ENCODE results near the gene RNASET2.

The RNASET2 gene

DNA sequence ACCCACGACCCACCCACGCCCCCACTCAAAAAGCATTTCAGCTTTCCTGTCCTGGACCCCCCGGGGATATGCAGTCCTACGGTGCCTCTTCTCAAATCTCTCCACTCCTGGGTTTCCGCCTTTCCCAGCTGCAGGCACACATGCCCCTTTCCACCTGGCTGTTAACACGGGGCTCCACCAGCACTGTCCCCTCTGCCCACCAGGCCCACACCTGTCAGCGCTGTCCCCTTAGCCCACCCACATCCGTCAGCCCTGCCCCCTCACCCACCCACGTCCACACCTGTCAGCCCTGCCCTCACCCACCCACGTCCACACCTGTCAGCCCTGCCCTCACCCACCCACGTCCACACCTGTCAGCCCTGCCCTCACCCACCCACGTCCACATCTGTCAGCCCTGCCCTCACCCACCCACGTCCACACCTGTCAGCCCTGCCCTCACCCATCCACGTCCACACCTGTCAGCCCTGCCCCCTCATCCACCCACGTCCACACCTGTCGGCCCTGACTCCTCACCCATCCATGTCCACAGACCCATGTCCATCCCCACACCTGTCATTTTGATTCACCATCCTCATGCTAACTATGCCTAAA is 11.6 kb downstream of the RNASET2 start:
- DNase-seq: no peak

DNA sequence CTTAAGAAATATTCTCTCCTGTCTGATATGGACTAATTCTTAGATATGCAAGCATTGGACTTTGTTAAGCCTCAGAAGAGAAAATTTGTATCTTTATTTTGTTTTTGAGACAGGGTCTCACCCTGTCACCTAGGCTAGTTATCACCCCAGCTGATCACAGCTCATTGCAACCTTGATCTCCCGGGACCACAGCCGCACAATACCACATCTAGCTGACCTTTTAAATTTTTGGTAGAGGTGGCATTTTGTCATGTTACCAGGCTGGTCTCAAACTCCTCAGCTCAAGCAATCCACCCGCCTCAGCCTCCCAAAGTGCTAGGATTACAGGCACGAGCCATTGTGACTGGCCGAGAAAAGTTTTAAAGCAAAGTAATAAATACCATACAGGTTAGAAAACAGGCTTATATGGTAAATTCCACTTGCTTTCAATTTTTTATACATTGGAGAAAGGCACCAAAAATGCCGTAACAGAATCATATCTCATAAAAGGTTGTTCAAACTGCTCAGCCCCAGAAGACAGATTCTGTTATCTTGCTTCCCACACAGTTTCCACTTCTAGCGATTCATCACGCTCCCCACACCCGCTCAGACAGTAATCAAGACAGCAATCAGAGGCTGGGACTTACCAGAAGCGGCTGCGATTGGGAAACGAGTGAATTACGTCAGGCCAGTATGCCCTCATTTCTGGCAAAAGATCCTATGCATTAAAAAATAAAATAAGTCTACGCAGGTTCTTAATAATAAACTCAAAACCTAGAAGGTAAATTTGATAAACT is 13.8 kb downstream of the RNASET2 start:
- no peak for DNase-seq

DNA sequence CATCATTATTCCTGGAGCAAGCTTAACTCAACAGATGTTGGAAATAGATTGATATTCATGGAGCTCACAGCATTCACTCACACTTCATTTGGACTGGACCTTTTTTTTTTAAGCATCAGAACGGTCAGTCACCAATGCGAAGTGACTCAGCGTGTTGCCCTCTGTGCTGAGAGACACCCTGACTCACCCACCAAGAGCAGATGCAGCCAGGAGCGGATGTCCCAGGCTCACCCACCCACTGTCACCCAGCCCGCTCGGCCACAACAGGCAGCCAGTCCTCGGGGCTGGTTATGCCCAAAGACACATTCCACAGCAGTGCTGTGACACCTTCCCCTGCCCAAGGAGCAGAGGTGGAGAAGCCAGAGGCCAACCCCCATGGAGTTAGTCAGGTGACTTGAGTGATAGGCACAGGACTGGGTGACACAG is 15.7 kb downstream of the RNASET2 start:
- DNase-seq: no peak

DNA sequence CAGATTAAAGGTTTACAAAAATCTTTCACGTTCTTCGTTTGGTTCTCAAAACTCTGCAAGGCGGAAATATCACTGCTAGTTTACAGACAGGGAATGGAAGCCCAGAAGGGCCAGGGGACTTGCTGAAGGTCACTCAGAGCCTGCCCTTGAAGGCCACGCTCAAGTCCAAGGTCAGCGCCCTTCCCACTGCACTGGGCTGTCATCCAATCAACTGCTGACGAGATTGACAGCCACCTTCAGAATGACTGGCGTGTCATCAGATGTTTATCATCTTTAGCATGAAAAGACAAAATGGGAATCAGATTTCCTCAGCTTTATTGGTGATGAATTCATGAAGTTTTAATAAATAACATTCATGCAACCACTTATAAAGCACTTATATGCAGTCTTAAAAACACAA is 16.5 kb downstream of the RNASET2 start:
- no peak for DNase-seq

DNA sequence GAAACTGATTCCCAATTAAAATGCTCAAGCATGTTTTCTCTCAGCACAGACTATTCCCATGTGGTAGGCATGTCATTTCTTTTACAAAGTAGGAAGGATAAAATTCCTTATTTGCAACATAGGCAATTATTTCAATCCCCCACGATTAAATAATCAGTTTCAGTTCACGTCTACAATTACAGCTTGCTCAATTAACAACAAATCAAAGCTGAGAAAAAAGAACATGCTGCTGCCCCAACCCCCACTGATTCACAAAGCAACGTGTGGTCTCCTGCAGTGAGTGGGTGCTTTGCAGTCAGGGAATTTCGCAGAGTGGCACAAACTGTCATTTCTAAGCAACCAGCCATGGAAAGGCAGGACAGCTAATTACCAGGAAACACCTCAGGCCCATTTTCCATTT is 17.0 kb downstream of the RNASET2 start:
- DNase-seq: no peak

DNA sequence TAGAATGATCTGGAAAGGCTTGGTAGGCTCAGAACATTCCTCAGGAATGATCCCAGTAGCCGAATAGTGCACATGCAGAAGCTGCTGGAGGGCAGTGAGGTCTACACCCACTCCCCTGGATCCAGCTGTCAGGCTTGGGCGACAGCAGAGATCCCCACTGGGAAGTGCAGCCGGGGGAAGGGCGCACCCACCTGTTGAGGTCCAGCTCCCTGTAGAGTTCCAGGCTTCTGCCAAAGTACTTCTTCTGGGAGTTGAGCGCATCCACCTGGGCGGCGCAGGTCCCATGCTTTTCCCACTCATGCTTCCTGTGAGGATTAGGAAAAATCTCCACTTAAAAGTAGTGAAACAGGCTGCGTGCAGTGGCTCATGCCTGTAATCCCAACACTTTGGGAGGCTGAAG is 17.6 kb downstream of the RNASET2 start:
- no peak for DNase-seq

DNA sequence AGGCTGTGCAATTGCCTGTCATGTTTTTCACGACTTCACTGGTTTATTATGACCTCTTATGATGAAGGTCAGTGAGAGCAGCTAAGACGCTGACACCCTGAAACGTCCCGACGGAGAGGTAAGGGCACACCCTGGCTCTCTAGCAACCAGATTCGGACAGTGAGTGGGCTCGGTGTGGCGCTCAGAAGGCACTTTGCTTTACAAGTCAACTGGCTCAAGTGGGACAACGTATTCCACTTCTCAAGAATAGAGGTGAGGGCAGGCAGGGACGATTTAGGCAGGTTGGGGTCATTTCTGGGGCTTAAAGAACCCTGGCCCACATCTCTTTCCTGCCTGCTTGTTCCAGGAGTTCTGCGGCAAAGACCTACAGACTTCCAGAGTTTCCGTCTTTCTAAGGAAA is 18.2 kb downstream of the RNASET2 start:
- no peak for DNase-seq

DNA sequence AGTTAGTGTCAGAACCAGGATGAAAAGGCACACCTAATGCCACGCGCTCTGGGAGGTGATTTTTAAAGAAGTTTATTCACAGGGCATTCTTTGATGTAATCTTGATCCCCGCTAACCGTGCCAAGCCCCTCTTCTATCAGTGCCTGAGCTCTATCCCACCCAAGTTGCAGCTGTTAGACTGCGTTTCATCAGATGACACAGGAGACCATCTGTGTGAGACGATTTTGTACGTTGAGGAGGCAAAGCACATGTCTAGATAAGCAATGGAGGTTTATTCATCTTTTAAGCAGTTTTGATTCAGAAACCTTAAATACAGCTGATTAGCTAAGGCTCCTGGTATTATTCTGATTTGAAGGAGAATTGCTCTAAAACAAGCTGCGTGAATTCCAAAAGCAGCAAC is 18.6 kb downstream of the RNASET2 start:
- no peak for DNase-seq

DNA sequence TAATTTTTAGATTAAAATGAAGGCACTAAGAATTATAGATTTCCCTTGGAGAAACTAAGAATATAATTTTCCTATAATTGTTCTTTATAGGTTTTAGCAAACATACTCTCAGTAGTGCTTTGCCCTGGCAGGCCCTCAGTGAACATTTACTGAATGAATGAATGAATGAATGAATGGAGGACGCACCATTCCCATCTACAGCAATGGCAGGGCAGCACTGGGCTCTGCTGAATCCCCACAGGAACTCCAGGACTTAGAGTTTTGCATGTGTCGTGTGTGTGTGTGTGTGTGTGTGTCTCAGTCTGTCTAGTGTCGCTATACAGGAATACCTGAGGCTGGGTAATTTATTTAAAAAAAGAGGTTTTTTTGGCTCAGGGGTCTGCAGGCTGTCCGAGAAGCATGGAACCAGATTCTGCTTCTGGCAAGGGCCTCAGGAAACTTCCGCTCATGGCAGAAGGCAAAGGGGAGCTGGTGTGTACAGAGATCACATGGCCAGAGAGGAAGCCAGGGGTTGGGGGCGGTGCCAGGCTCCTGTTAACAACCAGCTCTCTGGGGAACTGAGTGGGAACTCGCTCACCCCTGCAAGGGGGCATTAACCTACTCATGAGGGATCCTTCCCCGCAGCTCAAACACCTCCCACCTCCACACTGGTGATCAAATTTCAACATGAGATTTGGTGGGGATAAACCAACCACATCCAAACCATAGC is 20.1 kb downstream of the RNASET2 start:
- DNase-seq: no peak

DNA sequence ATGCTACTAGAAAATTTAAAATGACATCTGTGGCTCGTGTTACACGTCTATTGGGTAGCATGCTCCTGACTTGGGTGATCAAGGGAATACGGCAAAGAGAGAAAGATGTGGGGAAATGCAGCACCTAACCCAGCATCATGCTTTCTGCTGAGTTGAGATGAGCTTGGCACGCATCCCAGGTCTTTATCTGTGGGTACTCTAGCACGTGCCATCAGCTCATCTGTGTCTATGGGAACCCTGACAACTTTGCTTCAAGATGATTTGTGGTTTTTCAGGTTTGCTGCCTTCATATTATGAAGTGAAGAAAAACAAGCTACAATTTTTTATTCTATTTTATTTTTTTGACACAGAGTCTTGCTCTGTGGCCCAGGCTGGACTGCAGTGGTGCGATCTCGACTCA is 21.0 kb downstream of the RNASET2 start:
- no peak for DNase-seq

DNA sequence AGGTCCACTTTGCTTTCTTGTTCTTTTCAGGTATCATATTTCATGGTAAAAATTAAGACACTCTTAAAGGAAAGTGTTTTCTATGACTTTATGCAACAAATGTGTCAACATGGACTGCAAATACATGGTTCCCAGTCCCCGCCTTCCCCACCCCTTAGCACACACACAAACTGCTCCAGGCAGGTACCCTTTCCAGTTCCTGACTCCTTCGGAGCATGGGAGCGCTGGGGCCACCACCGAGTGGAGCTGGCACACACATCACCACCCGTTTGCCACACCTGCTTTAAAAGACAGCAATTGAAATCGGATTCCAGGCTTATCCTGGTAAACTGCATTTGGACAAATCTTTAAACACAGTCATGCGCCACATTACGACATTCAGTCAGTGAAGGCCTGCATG is 22.2 kb downstream of the RNASET2 start:
- no peak for DNase-seq

DNA sequence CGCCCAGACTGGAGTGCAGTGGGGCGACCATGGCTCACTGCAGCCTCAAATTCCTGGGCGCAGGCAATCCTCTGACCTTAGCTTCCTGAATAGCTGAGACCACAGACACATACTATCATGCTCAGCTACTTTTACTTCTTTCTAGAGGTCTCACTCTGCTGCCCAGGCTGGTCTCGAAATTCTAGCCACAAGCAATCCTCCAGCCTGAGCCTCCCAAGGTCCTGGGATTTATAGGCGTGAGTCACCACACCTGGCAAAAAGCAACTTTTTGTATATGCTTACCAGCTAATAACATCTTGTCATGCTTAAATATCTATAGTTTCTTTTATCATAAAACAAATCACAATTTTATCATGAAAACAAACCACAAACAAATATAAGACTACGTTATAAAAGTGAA is 23.0 kb downstream of the RNASET2 start:
- no peak for DNase-seq

DNA sequence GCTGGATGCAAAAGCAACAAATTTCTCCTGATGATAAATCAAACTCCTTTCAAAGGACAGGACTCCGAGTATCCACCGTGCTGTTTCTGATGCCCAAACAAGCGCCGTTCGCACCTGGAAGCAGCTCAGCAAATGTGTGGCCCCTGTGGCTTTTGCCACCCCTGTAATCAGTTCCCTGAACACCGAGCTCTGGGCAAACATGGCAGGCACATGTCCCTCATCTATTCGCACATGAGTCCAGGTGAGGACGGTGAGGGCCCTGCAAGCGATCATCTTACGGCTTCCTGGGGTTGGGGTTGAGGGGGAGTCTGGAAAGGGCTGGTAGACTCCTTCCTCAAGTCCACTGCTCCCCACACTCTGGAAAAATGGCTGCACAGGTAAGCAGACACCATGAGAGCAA is 23.7 kb downstream of the RNASET2 start:
- no peak for DNase-seq

DNA sequence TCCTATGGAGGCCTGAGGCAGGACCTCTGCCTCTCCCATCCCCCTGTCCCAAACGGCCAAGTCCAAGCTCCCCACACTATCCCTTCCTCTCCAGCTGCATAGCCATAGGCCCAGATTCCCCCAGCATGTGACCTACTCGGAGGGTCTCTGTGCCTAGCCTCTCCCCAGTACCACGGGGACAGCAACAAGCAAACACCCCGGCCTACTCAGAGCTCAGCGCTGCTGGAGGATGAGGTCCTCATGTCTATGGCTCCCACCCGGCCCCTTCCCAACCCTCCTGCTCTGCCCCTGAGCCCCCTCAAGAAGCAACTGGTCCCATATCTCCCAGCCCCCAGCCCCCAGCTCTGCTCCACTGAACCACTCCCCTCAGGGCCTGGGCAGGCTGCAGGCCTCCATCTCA is 24.2 kb downstream of the RNASET2 start:
- DNase-seq: no peak

DNA sequence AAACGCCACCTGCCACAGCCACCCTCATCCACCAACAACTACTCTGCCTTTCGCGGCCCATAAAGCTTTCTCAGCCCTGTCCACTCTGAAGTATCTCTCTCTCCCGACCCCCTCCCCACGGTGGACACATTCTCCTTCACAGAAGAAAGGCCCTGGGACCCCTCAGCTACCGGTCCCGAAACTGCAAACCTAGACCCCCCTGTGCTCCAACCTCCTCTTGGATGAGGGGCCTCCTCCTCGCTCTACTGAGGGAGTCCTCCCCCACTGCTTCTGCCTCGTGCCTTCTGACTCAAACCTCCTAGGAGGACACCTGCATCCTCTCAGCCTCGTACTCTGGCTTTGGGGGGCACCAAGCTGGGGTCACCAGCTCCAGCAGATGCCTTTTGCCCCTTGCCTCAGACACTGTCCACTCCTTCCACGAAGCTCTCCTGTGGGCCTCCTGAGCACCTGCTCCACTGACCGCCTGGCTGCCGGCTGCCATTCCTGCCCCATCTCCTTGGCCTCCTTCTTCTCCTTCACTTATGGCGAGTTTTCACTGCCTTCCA is 24.9 kb downstream of the RNASET2 start:
- DNase-seq: no peak

DNA sequence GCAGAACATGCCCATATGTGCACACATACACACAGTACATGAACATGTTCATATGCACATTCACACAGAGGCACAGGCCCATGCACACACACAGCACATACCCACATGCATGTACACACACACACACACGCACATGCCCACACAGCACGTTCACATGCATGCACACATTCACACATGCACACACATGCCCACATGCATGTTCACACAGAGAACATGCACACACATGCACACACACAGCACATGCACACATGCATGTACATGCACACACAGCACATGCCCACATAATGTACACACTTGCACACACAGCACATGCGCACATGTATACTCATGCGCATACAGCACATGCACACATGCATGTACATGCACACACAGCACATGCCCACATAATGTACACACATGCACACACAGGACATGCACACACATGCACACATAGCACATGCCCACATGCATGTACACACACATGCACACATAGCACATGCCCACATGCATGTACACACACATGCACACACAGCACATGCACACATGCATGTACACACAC is 25.9 kb downstream of the RNASET2 start:
- no peak for DNase-seq

DNA sequence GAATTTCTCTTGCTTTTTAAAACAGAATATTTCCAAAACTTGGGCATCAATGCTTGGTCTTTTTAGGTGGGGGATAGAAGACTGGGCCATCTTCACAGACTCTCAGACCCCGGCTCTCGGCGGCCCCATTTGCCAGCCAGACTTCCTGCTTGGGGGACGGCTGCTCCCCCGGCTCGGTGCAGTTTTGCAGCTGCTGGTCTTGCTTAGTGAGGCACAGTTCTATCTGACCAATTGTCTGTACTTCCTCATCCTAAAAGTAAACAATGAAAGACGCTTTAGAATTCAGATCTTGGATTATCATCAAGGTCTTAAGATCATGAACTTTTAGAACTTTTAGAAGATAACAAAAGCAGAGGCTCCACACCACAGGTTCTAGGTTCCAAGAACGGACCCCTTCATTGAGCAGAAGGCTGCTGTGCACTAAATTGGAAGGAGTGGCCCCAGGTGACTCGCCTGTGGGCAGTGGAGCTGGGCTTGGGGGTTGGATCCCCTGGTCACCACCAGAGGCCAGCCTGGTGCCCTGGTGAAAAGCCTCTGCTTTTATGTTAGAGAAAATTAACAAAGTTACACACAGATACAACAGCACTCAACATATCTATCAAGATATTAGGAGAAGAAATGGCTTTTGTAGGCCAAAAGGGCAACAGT is 26.7 kb downstream of the RNASET2 start:
- DNase-seq: no peak

DNA sequence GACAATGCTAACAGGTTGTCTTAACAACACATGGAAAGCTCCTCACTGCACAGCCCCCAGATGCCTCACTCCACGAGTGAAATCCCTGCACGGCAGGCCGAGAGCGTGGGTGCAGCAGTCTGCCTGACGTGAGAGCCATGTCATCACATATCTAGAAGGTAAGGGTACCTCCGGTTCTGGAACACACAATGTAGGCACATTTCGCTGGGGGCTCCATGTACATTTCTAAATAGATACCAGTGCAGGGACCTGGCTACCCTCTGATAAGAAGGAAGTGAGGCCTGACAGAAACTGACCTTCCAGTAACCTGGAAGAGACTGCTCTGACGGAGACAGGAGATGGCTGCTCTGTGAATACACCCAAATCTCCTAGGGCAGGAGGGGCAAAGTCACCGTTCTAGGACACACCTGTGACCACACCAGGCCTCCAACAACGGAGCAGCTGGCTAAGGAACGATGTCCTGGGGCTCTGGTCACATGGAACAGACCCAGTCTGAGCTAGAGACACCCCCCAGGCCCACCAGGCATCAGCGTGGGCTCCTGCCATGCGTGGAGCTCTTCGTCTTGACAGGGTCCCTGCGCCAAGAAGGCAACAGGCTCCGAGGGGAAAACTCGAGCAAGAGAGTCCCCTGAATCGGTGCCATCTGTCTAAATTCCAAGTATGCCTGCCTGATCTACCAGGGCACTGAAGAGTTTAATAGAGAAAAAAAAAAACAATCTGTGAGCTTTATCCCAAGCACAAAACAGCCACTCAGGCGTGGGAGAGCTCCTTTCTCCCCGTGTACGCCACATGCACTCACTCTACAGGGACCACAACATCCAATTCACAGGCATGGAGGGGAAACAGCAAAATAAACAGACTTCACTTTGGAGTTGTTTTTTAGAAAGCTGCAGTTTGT is 27.5 kb downstream of the RNASET2 start:
- no peak for DNase-seq

DNA sequence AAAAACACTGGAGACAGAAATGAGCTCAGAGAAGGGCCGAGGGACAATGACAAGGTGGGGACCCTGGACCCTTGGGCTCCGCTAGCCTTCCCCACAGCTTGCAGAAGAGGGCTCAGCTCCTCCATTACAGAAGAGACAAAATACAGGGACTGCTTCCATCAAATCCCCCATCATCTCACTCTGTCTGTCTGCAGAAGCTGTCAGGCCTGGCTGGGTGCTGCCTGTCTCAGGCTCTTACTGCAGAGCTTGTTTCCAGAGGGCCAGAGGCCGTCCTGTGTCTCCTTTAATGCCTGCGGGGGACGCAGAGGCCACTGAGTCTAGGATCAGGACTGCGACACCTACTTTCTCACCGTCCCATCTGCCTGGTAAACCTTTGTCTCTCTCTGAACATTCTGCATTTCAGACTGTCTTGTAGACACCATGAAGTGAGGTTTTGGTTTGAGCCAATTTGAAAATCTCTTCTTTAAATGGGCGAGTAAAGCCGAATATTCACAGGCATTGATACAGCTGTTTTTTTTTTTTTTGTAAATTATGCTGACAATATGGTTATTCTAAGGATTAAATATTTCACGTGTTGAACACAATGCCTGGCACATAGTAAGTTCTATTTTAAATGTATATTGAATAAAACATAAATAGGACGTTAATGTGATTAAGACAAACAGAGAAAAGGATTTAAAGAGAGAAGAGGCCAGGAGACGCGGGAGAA is 28.3 kb downstream of the RNASET2 start:
- DNase-seq: no peak

DNA sequence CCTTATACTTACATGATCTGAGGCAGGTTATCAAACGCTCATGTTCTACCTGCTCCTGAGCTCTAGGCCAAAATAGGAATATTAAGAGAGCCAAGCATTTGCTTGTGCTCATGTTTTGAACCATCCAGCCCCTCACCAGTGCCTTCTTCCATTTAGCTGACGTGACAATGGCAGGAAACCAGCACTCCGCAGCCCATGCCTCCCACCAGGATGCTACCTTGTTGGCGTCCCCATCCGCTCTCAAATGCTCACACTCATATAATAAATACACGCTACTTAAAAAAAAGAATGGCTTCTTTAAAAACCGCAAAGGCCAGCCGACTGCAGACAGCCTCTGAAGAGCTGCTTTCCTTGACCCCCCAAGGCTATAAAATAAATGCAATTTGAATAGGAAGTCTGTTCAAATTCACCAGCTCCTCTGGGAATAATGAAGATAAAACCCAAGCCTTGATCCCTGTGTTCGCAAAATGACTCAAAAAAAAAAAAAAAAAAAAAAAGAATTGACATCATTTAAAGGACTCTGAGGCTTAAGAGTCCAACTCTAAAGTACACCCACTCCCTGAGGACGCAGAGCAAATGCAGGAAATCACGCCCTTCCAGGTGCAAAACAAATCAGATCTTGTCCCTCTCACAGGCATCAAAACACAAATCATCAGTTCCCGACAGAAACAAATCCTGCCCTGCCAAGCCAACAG is 29.0 kb downstream of the RNASET2 start:
- DNase-seq: no peak

DNA sequence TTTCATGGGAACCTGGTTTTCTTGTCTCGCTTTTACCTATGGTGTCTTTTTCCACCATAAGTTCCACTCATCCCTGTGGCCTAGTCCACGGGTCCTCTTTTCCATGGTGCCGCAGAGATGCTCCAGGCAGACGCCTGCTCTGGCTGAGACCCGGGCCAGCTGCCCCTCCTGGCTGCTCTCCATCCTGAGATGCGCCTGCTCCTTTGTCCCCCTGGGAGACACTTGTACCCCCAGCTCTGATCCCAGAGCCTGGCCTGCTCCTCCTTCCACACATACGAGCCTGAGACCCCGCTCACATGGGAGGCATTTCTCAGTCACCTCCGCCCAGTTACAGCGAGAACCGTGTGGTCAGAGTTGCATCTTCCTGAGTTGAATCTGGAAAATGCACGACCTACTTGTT is 29.6 kb downstream of the RNASET2 start:
- no peak for DNase-seq
